Activated CD4-positive, alpha-beta T cell treated with anti-CD3 and anti-CD28 coated beads, Interleukin-2, amount 50 U/mL, for 1 hour (primary cell): ENCODE data around the gene USP13.
"Not testable (repeated sequence)": the region's sequence is repeated elsewhere in the genome, so short reads cannot be mapped to it uniquely, and the experiment has no call there.

Experiments
- DNase-seq: peaks from one replicate; pipeline ENCODE4 v3.0.0-alpha.2; 2020

Gene USP13

DNA sequence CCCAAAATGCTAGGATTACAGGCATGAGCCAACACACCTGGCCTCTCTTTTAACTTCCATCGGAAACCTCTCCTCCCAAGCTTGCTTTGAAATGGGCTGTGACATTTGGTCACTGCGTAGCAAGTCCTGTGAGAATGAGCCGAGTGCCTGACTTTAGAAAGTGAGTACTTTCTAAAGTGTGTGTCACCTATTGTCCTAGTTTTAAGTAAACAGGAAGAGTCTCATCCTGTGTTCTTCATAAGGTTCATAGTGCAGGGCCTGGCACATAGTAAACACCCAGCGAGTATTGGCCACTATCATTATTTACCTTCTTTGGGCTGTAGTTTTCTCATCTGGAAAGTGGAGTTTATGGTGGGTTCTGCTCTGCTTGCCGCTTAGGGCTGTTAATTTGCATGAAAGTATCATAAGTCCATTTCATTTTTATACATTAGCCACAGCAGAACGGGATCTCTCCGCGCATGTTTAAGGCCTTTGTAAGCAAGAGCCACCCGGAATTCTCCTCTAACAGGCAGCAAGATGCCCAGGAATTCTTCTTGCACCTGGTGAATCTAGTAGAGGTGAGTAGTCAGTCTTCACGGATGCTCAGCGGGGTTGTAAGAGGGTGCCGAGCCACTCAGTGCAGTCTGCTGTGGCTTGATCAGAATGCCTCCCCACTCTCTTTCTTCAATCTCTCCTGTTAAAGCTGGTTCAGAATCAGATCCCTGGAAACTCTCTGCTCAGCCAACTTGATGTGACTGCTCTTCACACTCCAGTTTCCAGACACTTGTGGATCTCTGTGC is 87.2 kb downstream of the USP13 start:
- DNase-seq: no peak

DNA sequence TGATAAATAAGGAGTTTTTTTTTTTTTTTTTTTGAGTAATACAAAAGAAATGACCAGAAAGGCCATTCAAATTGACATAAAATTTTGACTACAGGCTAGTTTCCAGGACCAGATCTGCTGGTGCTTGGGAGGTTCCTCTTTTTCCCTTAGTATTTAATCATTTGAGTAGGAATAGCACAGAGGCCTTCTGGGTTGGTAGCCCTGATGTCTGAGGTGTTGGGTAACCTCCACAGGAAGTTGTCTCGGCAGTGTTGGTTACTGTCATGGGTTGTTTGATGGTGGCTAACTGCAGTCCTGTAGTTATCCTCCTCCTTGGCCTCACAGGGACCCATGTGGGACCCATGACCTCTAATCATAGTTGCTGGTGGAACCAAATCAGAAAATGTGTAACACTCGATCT is 91.1 kb downstream of the USP13 start:
- no peak for DNase-seq

DNA sequence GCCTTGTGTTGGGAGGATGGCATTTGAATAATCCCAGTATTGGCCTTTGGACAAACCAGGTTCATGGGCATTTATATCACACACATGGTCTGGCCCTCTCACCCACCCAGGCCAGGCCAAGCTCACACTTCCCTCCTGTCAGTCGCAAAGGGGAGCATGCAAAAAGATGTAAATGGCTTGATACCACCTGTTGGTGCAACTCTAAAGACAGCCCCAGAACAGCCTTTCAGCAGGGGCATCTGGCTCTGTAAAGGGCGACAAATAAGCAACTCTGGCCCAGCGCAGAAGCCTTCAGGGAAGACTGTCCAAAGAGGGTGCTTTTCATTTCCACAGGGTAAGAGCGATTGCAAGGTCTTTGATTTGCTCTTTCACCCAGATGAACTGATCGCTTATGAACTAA is 91.8 kb downstream of the USP13 start:
- no peak for DNase-seq

GRCh38 chr3:179745079-179745478 is 92.2 kb downstream of the USP13 start:
- DNase-seq: no peak

DNA sequence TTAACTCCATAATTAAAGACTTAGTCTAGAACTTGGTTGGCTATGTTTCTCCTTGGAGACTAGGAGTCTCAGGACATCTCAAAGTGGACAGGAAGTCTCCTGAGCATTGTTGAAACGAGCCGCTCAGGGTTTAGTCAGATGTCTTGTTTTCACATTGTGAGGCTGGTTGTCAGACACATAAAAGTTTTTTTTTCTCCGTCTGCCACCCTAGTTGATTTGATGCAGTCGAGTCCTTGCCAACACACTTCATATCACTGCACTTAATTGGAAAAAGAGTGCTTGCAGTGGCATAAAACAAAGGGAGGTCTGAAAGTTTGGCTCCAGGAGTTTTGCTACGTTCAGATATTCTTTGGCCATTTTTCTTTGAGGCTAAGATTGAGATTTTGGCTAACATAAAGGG is 92.9 kb downstream of the USP13 start:
- DNase-seq: no peak

DNA sequence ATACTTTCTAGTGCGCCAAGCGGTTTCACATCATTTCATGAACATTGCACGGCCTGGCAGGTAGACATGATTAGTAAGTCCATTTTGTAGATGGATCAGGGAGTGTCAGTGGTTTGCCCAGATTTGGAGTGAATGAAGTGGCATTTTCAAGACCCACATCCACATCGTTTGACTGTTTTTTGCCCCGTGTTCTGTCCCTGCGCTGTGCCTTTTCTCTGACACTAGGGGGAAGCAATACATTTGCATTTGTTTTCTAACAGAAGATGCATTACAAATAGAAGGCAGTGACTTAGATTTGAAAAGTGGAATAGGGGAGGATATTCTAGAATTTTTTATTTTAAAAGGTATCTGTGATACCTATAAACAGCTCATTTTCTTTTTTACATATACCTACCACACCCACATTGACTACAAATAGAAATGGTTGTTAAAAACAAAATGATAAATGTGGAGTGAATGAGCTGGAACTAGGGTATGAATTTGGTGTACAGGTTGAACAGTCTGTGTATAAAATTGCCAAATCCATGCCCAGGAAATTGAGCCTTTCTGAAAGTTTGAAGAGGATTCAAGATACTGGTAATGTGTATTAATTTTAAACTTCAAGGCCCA is 98.0 kb downstream of the USP13 start:
- DNase-seq: no peak

DNA sequence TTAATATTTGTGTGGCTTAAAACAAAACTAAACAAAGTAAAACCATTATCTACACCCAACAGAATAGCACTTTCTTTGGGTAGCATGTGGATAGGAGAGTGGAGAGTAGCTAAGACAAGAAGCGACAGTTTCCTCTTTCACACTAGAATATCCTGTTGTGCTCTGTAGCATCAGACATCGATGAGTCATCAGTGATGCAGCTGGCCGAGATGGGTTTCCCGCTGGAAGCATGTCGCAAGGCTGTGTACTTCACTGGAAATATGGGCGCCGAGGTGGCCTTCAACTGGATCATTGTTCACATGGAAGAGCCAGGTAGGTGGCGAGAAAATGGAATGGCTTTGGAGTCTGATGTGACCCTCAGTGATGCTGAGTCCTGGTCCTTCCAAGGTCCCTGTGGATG is 108.1 kb downstream of the USP13 start:
- DNase-seq: no peak

DNA sequence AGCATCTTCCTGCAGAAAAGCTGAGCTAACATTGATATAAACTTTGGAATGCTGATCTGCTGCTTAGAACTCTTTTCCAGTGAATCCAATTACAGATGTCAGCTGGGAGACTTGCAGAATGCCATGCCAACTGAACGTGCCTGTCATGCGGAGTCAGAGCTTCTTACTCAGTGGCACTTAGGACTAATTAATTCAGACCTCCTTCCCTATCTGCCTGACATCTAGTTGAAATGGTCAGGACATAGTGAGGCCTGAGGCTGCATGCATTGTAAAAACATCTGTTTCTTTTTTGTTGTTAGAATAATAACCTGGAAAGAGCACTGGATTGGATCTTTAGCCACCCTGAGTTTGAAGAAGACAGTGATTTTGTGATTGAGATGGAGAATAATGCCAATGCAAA is 112.6 kb downstream of the USP13 start:
- no peak for DNase-seq

DNA sequence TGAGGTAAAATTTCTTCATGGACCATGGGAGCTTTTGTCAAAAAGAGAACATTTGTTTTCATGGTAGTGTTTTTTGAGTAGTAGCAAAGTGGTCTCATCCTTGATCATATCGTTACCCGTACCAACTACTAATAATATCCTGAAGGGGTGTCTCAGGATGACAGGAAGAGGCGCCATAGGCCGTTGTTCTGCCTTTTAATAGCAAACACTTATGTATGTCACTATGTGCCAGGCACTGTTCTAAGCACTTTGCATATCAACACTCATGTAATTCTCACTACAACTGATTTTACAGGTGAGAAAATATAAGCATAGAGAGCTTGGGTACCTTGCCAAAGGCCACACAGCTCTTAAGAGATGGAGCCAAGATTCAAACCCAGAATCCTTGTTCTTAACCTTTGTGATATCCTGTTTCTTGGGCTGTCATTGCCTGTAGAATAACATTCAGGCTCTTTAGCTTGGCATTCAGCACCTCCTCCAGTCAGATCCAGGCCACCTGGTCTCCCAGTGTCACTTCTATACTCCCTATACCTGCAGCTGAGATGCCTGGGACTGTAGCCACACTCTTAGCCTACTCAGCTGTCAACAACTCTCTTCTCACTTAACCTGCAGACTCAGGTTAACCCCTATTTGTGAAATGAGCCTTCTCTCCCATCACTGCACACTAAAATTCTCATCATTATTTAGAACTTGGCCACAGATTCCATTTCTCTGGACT is 113.7 kb downstream of the USP13 start:
- no peak for DNase-seq

- no peak for DNase-seq
Observed at GRCh38 chr3:179768080-179768479, 115.2 kb downstream of the USP13 start.

- no peak for DNase-seq
Observed at GRCh38 chr3:179769411-179770247, 116.8 kb downstream of the USP13 start.

DNA sequence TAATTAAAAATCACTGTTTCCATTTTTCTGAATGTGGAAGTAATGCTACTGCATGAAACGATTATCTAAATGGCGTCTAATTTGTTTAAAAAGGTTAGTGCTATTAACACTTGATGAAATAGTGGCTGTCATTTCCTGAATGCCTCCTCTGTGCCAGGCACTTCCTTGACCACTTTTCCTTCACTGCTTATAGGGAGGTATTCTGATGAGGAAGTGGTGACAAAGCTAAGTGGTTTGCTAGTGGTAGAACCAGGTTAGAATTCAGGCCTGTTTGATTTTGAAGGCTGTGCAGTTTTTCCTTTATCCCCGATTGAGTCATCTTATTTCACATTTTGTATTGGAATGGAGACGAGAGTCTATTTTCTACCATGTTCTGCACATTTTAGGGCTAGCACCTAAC is 119.0 kb downstream of the USP13 start:
- DNase-seq: no peak

- no peak for DNase-seq
Observed at GRCh38 chr3:179772297-179772696, 119.5 kb downstream of the USP13 start.

- DNase-seq: no peak
Observed at GRCh38 chr3:179775416-179776122, 122.7 kb downstream of the USP13 start.

DNA sequence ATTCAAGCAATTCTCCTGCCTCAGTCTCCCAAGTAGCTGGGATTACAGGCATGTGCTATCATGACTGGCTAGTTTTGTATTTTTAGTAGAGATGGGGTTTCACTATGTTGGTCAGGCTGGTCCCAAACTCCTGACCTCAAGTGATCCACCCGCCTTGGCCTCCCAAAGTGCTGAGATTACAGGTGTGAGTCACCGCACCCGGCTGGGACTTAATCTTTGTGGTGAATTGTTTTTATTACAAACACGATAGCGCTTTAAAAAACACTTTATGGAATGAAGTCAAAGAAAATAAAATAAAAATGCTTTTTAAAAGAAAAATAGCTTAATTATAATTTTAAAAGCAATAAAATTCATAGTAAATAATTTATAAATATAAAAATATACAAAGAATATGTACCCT is 130.0 kb downstream of the USP13 start:
- DNase-seq: not testable (repeated sequence)

DNA sequence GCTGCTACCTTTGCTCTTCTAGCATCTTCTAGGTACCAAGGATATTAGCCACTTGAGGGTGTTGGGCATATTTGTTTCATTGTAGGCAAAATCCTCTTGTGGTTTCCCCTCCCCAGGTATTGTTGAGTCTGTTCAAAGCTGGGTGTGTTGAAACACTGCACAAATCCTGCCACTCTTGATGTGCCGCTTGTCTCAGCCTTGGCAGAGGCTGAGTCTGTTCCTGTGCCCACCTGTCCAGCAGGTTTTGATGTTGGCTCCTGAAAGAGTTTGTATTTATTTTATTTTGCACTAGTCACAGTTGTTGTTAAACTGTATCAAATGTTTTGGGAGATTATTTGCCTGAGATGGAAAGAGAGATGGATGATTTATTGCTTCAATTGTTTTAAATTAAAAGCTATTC is 136.2 kb downstream of the USP13 start:
- DNase-seq: no peak

- no peak for DNase-seq
Observed at GRCh38 chr3:179791793-179792192, 139.0 kb downstream of the USP13 start.

GRCh38 chr3:179794355-179794754 is 141.5 kb downstream of the USP13 start:
- no peak for DNase-seq

GRCh38 chr3:179796421-179796820 is 143.6 kb downstream of the USP13 start:
- no peak for DNase-seq

DNA sequence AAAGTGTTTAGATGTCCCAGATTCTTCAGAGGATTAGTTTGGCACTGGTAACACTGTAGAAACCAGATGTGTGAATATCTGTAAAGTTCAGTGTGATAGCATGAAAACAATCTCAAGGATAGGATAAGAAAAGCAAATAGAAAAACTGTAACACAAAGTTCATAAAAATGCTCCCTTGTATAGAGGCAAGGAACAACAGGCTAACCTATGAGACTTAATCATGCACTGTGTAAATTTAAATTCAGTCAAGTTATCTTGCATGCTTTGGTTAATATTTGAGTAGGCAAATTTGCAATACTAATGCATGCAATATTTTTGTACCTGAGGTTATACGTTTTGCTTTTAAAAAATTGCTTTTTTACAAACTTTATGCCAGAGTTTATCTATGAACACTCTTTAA is 144.4 kb downstream of the USP13 start:
- no peak for DNase-seq

DNA sequence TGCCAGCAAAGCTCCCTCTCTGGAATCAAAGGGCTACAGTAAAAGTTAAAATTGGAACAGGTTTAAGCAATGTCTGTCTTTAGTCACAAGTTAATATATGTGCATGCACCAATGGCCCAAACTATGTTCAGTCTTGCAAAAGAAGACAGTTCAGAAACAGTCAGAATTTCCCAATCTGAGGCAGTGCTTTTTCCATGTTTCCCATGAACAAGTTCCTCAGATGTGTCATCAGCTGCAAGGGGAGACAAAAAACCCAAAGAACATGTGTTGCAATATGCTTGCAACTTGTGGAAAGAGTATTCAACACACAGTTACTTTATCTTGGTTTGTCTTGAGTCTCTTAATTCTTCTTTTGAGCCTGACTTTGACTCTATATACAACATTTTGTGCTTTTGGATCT is 148.4 kb downstream of the USP13 start:
- DNase-seq: no peak

DNA sequence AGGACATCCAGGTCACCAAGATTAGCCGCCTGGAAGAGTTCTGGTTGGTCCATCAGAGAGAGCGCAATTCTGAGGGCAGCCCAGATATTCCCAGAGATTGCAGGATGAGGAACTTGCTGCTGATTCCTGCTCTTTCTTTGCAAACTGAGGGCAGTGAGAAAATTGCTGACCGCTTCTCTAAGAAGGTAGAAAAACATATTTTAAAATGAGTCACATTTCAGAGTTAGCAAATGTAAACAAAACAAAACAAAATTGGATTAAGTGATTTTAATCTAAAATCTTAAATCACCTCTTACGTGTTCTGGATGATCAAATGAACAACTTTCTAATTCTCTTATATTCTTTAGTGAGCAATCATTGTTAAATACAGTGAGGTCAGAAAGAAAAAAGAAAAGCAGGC is 149.0 kb downstream of the USP13 start:
- no peak for DNase-seq

DNA sequence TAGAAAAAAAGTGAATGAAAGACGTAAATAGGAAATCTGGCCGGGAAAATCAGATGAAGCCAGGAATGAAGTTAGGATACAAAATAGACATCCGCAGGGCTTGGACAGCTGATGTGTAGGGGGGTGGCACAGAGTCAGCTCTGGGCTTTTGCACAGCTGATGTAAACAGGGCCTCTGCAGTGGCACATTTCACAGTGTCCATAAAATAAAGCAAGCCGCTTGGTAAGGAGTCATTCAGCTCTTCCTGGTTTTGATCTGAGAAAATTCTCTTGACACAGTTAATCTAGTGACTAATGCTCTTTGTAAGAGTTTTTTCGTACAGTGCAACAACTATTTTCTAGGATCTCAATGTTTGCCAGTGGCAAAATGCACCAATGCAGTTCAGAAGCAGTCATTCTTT is 153.3 kb downstream of the USP13 start:
- no peak for DNase-seq
